ENCODE measurements around the gene SUPT4H1.
"Not testable (repeated sequence)": the region's sequence is repeated elsewhere in the genome, so short reads cannot be mapped to it uniquely, and the experiment has no call there.

Gene SUPT4H1

DNA sequence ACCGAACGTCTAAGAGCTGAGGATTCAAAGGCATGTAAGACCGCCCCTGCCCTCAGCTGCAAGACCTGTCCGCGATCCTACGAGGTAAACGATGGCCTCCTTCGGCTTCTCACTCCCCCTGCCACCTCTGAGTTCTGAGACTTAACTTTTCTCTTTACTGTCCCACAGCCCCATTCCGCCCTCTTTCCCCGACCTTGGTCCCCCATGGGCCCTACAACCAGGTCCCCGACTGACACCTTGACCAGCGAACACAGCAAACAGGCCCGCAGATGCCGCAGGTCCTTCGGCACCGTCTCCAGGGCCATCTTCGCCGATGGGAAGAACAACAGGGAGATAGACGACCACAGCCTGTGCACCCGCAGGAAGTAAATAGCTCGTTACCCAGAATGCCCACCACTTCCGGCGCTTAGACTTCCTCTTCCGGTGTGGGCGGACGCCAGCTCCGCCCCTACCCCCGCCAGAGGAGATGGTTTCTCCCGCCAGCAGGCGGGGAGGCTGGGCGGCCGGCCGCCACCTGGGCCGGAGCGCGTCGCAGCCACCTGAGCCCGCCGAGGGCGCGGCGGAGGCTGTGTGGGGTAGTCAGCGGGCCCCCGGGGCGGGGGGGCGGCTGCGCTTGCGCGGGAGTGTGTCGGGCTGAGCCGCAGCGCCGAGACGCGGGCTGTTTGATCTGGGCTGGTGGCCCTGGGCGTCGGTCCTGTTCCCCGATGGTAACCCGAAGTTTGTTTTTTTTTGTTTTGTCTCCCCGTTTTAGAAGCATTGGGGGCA lies at the start of gene SUPT4H1:
Gene SUPT4H1, minus strand, starts transcription at position 371 of the 765 bp plus-strand sequence. Its CDS starts 66 bp downstream, at position 305.
- peak; percentile 88 for DNase-seq (ENCODE audit: low read depth)

- DNase-seq (ENCODE audit: low read depth) = no peak
These were observed 49.3 kb upstream of the SUPT4H1 start for GRCh38 chr17:58401287-58401686.

DNA sequence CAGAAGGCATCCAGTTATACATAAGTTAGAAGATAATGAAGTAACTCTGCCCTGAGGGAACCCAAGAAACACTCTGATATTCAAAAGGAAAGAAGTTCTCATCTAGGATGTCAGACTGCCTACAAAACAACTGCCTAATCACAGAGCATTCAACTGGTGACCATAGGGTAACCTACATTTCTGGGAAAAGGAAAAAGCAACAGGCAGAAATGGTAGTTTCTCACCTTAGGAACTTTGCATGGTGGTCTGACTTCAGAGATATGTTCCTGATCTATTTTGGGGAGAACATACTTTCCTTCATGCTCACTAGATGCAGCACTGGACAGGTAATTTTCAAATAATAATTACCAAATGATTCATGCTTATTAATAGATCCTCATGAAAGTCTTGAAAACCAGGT lies 48.8 kb upstream of the SUPT4H1 start:
- no peak for DNase-seq (ENCODE audit: low read depth)

- DNase-seq (ENCODE audit: low read depth) = no peak
These were observed 48.0 kb upstream of the SUPT4H1 start for GRCh38 chr17:58399974-58400373.

GRCh38 chr17:58398574-58399266 lies 46.7 kb upstream of the SUPT4H1 start:
- DNase-seq (ENCODE audit: low read depth) = no peak

- not testable (repeated sequence) for DNase-seq (ENCODE audit: low read depth)
These were observed 45.4 kb upstream of the SUPT4H1 start for GRCh38 chr17:58397421-58397820.

DNA sequence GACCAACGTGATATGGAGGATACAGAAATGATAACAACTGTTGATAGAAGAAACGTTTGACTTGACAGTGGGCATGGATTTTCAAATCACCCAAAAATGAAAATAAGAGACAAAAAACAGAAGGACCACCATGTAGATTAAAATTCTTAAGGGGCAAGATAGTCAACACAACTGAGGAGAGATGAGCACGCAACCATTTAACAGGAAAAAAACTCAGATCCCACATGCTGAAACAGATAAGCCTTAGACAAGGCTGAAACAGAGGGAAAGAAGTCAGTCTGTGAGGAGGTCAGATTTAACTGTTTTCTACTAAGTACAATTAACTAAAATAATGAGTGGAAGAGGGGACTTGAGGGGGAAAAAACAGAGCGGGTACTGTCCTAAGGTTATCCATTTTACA lies 44.2 kb upstream of the SUPT4H1 start:
- DNase-seq (ENCODE audit: low read depth) = no peak

DNA sequence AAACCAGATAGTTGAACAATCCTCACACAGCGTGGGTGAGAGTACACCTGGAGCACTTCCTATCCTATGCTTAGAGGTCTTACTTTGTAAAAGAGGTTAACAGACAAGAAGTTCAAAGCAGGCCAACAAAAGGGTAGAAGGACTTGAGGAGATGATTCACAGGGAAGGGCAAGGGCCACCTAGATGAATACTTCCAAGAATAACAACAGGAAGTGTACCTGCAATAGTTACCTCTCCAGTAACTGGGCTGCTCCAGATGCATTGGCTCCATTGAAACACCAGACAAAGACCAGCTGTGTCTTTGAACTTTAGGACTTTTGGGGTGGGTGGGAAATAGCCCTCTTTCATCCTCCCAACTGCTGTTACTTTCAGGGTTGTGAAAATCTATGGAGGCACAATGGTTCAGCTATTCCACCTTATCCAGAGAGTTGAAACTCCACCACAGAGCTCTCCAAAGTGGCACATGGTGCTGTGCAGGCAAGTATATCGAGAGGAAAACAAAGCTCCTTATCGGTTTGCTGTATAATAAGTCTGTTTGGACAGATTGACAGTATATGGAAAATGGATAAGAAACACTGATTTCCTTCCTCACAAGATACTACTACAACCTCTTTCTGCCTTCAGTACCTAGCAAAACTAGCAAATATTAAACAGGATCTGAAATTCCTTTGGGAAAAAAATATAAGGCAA lies 42.7 kb upstream of the SUPT4H1 start:
- no peak for DNase-seq (ENCODE audit: low read depth)

GRCh38 chr17:58391302-58391984 lies 39.4 kb upstream of the SUPT4H1 start:
- DNase-seq (ENCODE audit: low read depth) = no peak

- DNase-seq (ENCODE audit: low read depth) = no peak
These were observed 38.9 kb upstream of the SUPT4H1 start for GRCh38 chr17:58390884-58391283.

DNA sequence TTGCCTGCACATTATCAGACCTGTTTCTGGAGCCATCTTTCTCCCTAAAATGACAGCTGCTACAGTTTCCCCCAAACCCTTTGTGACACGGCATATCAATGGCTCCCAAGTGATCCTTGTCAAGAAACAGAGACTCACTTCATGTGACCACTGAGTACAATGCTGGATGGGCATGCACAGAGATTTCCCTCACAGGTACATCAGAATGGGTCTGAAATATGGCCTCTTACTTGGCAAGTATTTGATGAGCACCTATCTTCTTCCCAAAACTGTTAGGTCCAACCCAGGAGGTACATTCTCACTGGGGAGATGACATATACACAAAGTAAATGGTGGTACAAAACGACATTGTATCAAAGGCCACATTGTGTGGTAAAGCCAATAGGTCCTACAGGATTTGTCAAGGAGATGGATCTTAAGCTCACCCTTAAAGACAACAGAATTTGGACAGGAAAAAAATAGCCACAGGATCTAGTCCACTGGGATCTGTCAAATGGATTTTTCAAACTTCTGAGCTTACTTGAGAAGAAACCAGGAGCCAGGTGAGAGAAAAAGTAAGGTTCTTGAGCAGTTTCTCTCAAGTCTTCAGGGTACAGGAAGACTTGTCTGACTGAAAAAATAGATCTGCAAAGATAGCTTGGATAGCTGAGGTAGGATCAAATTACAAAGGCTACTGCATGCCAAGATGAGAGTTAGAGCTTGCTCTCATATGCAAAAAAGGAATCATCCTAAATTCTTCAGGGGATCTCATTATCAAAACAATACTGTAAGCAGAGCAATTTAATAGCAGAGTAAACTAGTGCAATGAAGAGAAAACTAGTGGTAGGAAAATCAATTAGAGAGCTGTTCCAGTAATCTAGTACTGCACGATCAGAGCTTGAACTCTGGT lies 36.5 kb upstream of the SUPT4H1 start:
- DNase-seq (ENCODE audit: low read depth) = no peak

GRCh38 chr17:58387834-58388233 lies 35.8 kb upstream of the SUPT4H1 start:
- DNase-seq (ENCODE audit: low read depth) = no peak

DNA sequence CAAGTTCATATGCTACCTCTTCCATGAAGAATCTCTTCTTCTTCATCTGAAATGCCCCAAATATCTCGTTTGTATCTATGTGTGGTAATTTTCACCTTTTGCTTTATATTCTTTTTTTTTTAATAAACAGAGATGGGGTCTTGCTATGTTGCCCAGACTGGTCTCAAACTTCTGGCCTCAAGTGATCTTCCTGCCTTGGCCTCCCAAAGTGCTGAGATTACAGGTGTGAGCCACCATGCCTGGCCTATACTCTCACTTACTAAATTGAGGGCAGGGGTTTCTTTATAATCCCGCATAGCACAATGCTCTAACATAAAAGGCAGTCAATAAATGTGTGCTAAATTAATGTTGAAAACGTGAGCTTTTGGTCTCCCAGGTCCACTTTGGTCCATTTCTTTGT lies 34.7 kb upstream of the SUPT4H1 start:
- no peak for DNase-seq (ENCODE audit: low read depth)

- DNase-seq (ENCODE audit: low read depth) = no peak
These were observed 33.4 kb upstream of the SUPT4H1 start for GRCh38 chr17:58385359-58385899.

GRCh38 chr17:58384897-58385296 lies 32.9 kb upstream of the SUPT4H1 start:
- no peak for DNase-seq (ENCODE audit: low read depth)

GRCh38 chr17:58383892-58384462 lies 32.0 kb upstream of the SUPT4H1 start:
- no peak for DNase-seq (ENCODE audit: low read depth)

- no peak for DNase-seq (ENCODE audit: low read depth)
These were observed 30.9 kb upstream of the SUPT4H1 start for GRCh38 chr17:58382872-58383242.

GRCh38 chr17:58382108-58382871 lies 30.3 kb upstream of the SUPT4H1 start:
- DNase-seq (ENCODE audit: low read depth) = no peak

- DNase-seq (ENCODE audit: low read depth) = no peak
These were observed 29.4 kb upstream of the SUPT4H1 start for GRCh38 chr17:58381124-58382035.
